OCI-LY1 (cell line): Measurements from ENCODE around the gene MPP7.
A peak's percentile ranks its signal among the peaks of the same experiment; 100 is the strongest.

Experiments
- H2AFZ ChIP-seq: fragments of 200-600 bp; sonication (generic), shearing (Covaris generic); 2 replicates; pipeline ENCODE4 v1.6.0; 2014; ENCODE audit warnings: antibody characterized with exemption, mild to moderate bottlenecking, low read length
- H3F3A ChIP-seq: fragments of 200-600 bp; sonication (generic), shearing (Covaris generic); 2 replicates; pipeline ENCODE4 v1.6.0; 2014; ENCODE audit warnings: mild to moderate bottlenecking, antibody characterized with exemption, low read length, moderate library complexity; ENCODE audit not compliant: insufficient read depth
- H3K27ac ChIP-seq: fragments of 200-600 bp; sonication (generic); 2 replicates; pipeline ENCODE4 v1.5.1; 2014; ENCODE audit warnings: low read length, mixed run types, mild to moderate bottlenecking, low read depth; ENCODE audit not compliant: poor library complexity, severe bottlenecking
- H3K27me3 ChIP-seq: fragments of 200-600 bp; sonication (generic); 2 replicates; pipeline ENCODE4 v1.6.0; 2014; ENCODE audit warnings: antibody characterized with exemption, mild to moderate bottlenecking, low read length, moderate library complexity; ENCODE audit not compliant: insufficient read depth
- H3K36me3 ChIP-seq: fragments of 200-600 bp; sonication (generic); 2 replicates; pipeline ENCODE4 v1.6.1; 2014; ENCODE audit warnings: mild to moderate bottlenecking, antibody characterized with exemption, low read length, moderate library complexity, mixed read lengths; ENCODE audit not compliant: insufficient read depth
- H3K4me1 ChIP-seq: fragments of 200-600 bp; sonication (generic); 2 replicates; pipeline ENCODE4 v1.5.1; 2014; ENCODE audit warnings: mild to moderate bottlenecking, low read length, moderate library complexity; ENCODE audit not compliant: insufficient read depth, severe bottlenecking
- H3K4me2 ChIP-seq: fragments of 200-600 bp; sonication (generic), shearing (Covaris generic); 2 replicates; pipeline ENCODE4 v1.6.1; 2014; ENCODE audit warnings: low read length
- H3K4me3 ChIP-seq: fragments of 200-600 bp; sonication (generic); 2 replicates; pipeline ENCODE4 v1.5.1; 2014; ENCODE audit warnings: low read length, low read depth, mild to moderate bottlenecking, mixed read lengths; ENCODE audit not compliant: poor library complexity, severe bottlenecking
- H3K79me2 ChIP-seq: fragments of 200-600 bp; shearing (Covaris generic); 2 replicates; pipeline ENCODE4 v1.6.1; 2016; ENCODE audit warnings: mixed run types, low read length, mixed read lengths; ENCODE audit not compliant: insufficient read depth
- H3K9ac ChIP-seq: fragments of 200-600 bp; sonication (generic), shearing (Covaris generic); 2 replicates; pipeline ENCODE4 v1.6.1; 2014; ENCODE audit warnings: mild to moderate bottlenecking, low read length, mixed read lengths
- H3K9me2 ChIP-seq: fragments of 200-600 bp; sonication (generic), shearing (Covaris generic); 2 replicates; pipeline ENCODE4 v1.6.1; 2014; ENCODE audit warnings: low read depth, mild to moderate bottlenecking, low read length, mixed read lengths
- H3K9me3 ChIP-seq: fragments of 200-600 bp; shearing (Covaris generic); 2 replicates; pipeline ENCODE4 v1.6.1; 2014; ENCODE audit warnings: low read length, mixed read lengths
- H4K20me1 ChIP-seq: fragments of 200-600 bp; sonication (generic), shearing (Covaris generic); 2 replicates; pipeline ENCODE4 v1.6.0; 2016; ENCODE audit warnings: mild to moderate bottlenecking, low read length; ENCODE audit not compliant: insufficient read depth
- CTCF ChIP-seq: fragments of 200-600 bp; sonication (generic), shearing (Covaris generic); IDR thresholded peaks from 2 replicates; pipeline ENCODE4 v1.5.1; 2017; ENCODE audit warnings: mild to moderate bottlenecking, antibody characterized with exemption, low read length, moderate library complexity, mixed read lengths
- EZH2 ChIP-seq: fragments of 200-600 bp; sonication (generic), shearing (Covaris generic); IDR thresholded peaks from 2 replicates; pipeline ENCODE4 v1.8.0; 2017; ENCODE audit warnings: borderline replicate concordance, mixed run types, mild to moderate bottlenecking, antibody characterized with exemption, low read length, moderate library complexity, mixed read lengths

The MPP7 gene

GRCh38 chr10:28302638-28303488 is at the start of gene MPP7:
TSS of gene MPP7 (minus strand) at chr10:28303064. CDS start at chr10:28238604, 64,460 bp downstream.
- peak within 1 kb of the TSS; percentile 73 for H3K4me2 ChIP-seq
- TF ChIP-seq EZH2 (no peak), CTCF (peak; percentile 7; the same call in 1 of the 2 replicates)
- no peaks in the 10 kb centered on the region for H3K9me3 ChIP-seq
- no peaks in the 10 kb centered on the region for H3K4me1 ChIP-seq
- no peaks in the 10 kb centered on the region for H3K79me2 ChIP-seq
- no peaks in the 10 kb centered on the region for H3F3A ChIP-seq
- H3K27me3 ChIP-seq = no peaks in the 10 kb centered on the region
- H4K20me1 ChIP-seq = no peaks in the 10 kb centered on the region
- H3K36me3 ChIP-seq = no peaks in the 10 kb centered on the region
- H3K4me3 ChIP-seq = peak within 1 kb of the TSS; percentile 58
- H3K27ac ChIP-seq = no peak within 1 kb of the TSS
- peak within 1 kb of the TSS; percentile 49; the same call in 1 of the 2 replicates for H3K9ac ChIP-seq
- H2AFZ ChIP-seq = peak within 1 kb of the TSS; percentile 35; the same call in 1 of the 2 replicates
- no peaks in the 10 kb centered on the region for H3K9me2 ChIP-seq

DNA sequence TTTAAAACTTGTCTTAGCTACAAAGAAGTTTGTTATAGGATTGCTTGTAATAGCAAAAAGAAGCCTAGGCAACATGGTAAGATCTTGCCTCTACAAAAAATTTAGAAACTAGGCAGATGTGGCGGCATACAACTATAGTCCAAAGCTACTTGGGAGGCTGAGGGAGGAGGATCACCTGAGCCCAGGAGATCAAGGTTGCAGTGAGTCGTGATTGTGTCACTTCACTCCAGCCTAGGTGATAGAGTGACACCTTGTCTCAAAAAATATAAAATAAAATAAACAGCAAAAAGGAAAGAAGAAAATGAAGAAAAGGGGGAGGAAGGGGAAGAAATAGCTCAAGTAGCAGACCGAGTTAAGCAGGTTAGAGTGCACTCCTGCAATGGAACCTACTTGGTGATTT is 47.0 kb upstream of the MPP7 start:
- no peak for TF ChIP-seq EZH2
- no peak for TF ChIP-seq CTCF
- H3K9me3 ChIP-seq = no peaks in the 10 kb centered on the region
- no peaks in the 10 kb centered on the region for H3K9me2 ChIP-seq
- no peak overlapping the region for H3K4me2 ChIP-seq
- no peaks in the 10 kb centered on the region for H3K36me3 ChIP-seq
- H3K4me1 ChIP-seq = no peaks in the 10 kb centered on the region
- H3F3A ChIP-seq = no peaks in the 10 kb centered on the region
- H3K79me2 ChIP-seq = no peaks in the 10 kb centered on the region
- no peak overlapping the region for H3K27ac ChIP-seq
- no peak overlapping the region for H2AFZ ChIP-seq
- H3K4me3 ChIP-seq = no peak overlapping the region
- no peaks in the 10 kb centered on the region for H3K27me3 ChIP-seq
- no peak overlapping the region for H3K9ac ChIP-seq
- H4K20me1 ChIP-seq = no peaks in the 10 kb centered on the region

DNA sequence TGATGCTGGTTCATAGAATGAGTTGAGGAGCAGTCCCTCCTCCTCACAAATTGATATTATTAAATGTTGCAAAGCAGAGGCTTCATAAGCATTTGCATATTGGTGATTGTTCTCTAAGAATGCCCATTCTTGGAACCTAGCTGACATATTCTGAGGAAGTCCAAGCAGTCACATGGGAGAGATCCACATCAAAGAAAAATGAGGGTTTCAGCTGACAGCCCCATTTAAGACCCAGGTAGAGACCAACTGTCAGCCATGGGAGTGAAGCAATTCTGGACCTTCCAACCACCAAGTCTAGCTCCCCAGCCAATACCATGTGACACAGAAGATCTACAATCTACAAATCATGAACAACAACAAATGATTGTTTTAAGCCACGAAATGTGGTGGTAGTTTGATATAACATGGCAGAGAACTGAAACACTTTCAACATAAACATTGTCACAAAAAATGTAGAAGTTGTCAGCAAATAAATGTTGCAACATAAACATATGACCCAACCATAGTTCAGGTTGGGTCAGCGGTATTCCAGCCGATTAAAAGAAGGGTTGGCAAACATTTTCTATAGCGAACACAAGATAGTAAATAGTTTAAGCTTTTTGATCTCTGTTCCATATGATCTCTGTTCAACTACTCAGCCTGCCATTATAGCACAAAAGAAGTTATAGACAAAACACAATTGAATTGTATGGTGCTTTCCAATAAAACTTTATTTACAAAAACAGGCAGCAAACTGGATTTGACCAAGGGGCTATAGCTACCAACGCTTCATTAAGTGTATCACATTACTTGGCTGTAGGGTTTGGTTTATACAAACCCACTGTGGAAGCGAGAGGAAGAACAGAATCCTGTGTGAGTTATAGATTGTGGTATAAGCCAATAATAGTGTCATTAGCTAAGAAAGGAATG is 41.4 kb upstream of the MPP7 start:
- no peaks in the 10 kb centered on the region for H3F3A ChIP-seq
- no peaks in the 10 kb centered on the region for H3K79me2 ChIP-seq
- H3K27me3 ChIP-seq = no peaks in the 10 kb centered on the region
- H4K20me1 ChIP-seq = no peaks in the 10 kb centered on the region
- no peak overlapping the region for H3K4me2 ChIP-seq
- no peak overlapping the region for H3K4me3 ChIP-seq
- TF ChIP-seq CTCF (no peak), EZH2 (no peak)
- H3K36me3 ChIP-seq = no peaks in the 10 kb centered on the region
- no peak overlapping the region for H3K9ac ChIP-seq
- no peak overlapping the region for H2AFZ ChIP-seq
- no peak overlapping the region for H3K27ac ChIP-seq
- no peaks in the 10 kb centered on the region for H3K4me1 ChIP-seq
- no peaks in the 10 kb centered on the region for H3K9me3 ChIP-seq
- no peaks in the 10 kb centered on the region for H3K9me2 ChIP-seq
